AG04449 (cell line): Measurements from ENCODE around the gene SBNO2.

ENCODE experiments used
- CTCF ChIA-PET: fragments of 350-600 bp; formaldehyde crosslinking; extraction: SDS; loops from one replicate; lab custom pipeline; 2021; ENCODE audit warnings: antibody characterized with exemption; lab: Yijun Ruan, JAX
- POLR2A ChIA-PET: fragments of 400-600, 350-600 bp; formaldehyde crosslinking; extraction: SDS; loops from one replicate; lab custom pipeline; 2020; ENCODE audit warnings: antibody characterized with exemption, inconsistent platforms; lab: Yijun Ruan, JAX
- DNase-seq: peaks from one replicate; pipeline ENCODE4 v3.0.0-alpha.2; 2010; ENCODE audit warnings: low read depth, low spot score
- H3K4me3 ChIP-seq: 2 replicates; pipeline ENCODE4 v1.5.1; 2011; ENCODE audit warnings: low read depth, mild to moderate bottlenecking, control low read depth, low read length
- CTCF ChIP-seq: IDR thresholded peaks from one replicate; pipeline ENCODE4 v1.5.1; 2011; ENCODE audit warnings: mild to moderate bottlenecking, moderate library complexity, low read length, control low read depth, inconsistent platforms; ENCODE audit not compliant: insufficient read depth; ENCODE audit errors: missing control alignments

Gene SBNO2

GRCh38 chr19:1164684-1165531 lies 9.2 kb downstream of the SBNO2 start:
- ChIA-PET POLR2A (no interaction called here), CTCF (no interaction called here)
- no peak for DNase-seq
- TF ChIP-seq CTCF: no peak
- H3K4me3 ChIP-seq: no peak overlapping the region

- H3K4me3 ChIP-seq: no peak overlapping the region
- CTCF ChIA-PET: no interaction called here
- POLR2A ChIA-PET: no interaction called here
- no peak for TF ChIP-seq CTCF
- DNase-seq: no peak
These were observed 10.0 kb downstream of the SBNO2 start for GRCh38 chr19:1163934-1164683.

GRCh38 chr19:1163283-1163933 lies 10.7 kb downstream of the SBNO2 start:
- no peak overlapping the region for H3K4me3 ChIP-seq
- no peak for DNase-seq
- ChIA-PET CTCF (no interaction called here), POLR2A (no interaction called here)
- TF ChIP-seq CTCF: no peak

GRCh38 chr19:1162404-1163282 lies 11.4 kb downstream of the SBNO2 start:
- ChIA-PET POLR2A (no interaction called here), CTCF (no interaction called here)
- no peak overlapping the region for H3K4me3 ChIP-seq
- no peak for DNase-seq
- no peak for TF ChIP-seq CTCF

GRCh38 chr19:1161716-1162115 lies 12.4 kb downstream of the SBNO2 start:
- no peak overlapping the region for H3K4me3 ChIP-seq
- DNase-seq: no peak
- ChIA-PET POLR2A (no interaction called here), CTCF (no interaction called here)
- no peak for TF ChIP-seq CTCF
